ENCODE results near the gene SUMF2.
"Not testable (repeated sequence)": the region's sequence is repeated elsewhere in the genome, so short reads cannot be mapped to it uniquely, and the experiment has no call there.

Gene SUMF2

DNA sequence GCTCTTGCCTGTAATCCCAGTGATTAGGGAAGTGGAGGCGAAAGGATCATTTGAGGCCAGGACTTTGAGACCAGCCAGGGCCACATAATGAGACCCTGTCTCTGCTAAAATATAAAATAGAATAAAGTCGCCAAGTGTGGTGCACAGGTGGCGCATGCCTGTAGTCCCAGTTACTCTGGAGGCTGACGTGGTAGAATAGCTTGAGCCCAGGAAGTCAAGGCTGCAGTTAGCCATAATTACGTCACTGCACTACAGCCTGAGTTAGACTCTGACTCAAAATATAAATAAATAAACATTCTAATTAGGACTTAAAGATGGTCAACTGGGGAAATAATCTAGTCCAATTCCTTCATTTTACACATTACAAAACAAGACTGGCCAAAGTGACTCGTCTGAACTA is 41.4 kb downstream of the SUMF2 start:
- H3K27ac ChIP-seq: peak overlapping the region; percentile 77
- TF ChIP-seq, protein P1, sequence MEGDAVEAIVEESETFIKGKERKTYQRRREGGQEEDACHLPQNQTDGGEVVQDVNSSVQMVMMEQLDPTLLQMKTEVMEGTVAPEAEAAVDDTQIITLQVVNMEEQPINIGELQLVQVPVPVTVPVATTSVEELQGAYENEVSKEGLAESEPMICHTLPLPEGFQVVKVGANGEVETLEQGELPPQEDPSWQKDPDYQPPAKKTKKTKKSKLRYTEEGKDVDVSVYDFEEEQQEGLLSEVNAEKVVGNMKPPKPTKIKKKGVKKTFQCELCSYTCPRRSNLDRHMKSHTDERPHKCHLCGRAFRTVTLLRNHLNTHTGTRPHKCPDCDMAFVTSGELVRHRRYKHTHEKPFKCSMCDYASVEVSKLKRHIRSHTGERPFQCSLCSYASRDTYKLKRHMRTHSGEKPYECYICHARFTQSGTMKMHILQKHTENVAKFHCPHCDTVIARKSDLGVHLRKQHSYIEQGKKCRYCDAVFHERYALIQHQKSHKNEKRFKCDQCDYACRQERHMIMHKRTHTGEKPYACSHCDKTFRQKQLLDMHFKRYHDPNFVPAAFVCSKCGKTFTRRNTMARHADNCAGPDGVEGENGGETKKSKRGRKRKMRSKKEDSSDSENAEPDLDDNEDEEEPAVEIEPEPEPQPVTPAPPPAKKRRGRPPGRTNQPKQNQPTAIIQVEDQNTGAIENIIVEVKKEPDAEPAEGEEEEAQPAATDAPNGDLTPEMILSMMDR (IDR thresholded peaks at IDR 0.05): no peak
- TF ChIP-seq ZFX (IDR thresholded peaks at IDR 0.05; ENCODE audit: borderline replicate concordance): no peak

DNA sequence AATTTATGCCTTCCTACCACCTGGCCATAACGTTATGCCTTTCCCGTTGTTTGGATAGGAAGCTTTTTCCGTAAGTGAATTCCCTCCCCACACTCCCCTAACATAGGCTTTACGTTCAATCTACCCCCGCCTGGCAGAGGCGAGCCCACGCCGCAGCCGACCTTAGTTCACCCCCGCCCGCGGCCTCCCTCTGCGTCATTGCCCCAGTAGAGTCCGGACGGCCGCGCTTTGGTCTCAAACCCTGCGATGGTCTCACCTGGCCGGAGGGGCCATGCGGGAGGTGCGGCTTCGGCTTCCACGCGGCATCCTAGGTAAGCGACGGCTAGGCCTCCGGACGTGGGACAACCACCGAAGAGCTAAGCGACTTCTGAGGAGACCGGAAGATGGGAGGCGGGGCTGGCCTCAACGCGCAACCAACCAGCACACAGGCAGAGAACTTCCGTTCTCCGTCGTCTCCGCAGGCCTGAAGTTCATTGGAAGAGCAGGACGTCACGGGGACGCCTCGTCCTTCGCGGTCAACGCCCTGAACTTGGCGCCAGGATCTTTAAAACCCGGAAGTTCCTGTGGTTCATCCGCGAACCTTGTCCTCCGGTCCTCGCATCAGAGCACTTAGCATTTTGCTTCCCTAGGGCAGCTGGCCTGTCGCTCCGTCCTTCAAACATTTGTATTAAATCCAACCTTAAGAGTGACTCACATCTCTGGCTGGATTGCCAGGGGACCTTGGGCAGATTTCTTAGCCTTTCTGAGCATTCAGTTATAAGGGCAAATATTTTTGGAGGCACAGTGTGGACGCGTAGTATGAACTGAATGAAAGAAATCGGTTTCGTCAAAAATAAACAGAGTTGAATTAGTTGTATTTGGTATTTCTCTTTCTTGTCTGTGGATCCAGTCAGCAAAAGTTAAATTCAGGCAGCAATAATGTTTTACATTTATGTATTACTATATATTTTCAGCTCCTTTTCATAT is 42.3 kb downstream of the SUMF2 start, which contains the start of gene CHCHD2:
Gene CHCHD2, minus strand, starts transcription at position 369 of the 966 bp plus-strand sequence. Its CDS starts 63 bp downstream, at position 306.
- H3K27ac ChIP-seq: peak within 1 kb of the TSS; percentile 77
- TF ChIP-seq, protein P1 (IDR thresholded peaks at IDR 0.05): no peak
- TF ChIP-seq ZFX (IDR thresholded peaks at IDR 0.05; ENCODE audit: borderline replicate concordance): no peak

DNA sequence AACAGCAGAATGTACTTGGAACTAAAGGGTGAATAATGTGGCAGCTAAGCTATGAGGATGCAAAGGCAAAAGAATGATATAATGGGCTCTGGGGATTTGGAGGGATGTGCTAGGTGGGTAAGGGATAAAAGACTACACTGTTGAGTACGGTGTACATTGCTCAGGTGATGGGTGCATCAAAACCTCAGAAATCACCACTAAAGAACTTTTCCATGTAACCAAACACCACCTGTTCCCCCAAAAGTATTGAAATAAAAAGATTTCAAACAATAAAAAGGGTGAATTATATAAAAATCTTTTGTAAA is 43.8 kb downstream of the SUMF2 start:
- H3K27ac ChIP-seq: no peak overlapping the region
- TF ChIP-seq ZFX (IDR thresholded peaks at IDR 0.05; ENCODE audit: borderline replicate concordance): no peak
- TF ChIP-seq, protein P1 (IDR thresholded peaks at IDR 0.05): no peak

DNA sequence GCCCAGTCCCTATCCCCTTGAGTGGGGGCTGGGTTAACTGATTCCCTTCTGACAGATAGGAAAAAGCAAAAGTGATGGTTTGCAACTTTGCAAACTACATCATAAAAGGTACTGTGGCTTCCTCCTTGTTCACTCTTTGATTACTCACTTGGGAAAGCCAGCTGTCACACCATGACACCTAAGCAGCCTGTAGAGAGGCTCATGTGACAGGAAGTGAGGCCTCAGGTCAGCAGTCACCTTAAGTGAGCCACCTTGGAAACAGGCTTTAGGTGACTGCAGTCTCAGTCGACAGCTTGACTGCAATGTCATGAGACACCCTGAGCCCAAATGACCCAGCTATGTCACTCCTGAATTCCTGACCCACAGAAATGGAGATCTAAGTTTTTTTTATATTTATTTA is 46.5 kb downstream of the SUMF2 start:
- no peak overlapping the region for H3K27ac ChIP-seq
- TF ChIP-seq, protein P1 (IDR thresholded peaks at IDR 0.05): no peak
- no peak for TF ChIP-seq ZFX (IDR thresholded peaks at IDR 0.05; ENCODE audit: borderline replicate concordance)

DNA sequence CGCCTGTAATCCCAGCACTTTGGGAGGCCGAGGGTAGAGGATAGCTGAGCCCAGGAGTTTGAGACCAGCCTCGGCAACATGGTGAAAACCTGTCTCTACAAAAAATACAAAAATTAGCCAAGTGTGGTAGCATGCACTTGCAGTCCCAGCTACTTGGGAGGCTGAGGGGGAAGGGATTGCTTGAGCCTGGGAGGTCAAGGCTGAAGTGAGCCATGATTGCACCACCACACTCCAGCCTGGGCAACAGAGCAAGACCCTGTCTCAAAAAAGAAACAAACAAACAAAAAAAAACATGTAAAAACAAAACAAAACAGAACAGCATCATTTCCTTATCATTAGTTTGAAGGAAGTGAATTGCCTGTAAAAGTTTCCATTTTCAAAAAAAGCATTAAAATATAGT is 48.2 kb downstream of the SUMF2 start:
- H3K27ac ChIP-seq: not testable (repeated sequence)

DNA sequence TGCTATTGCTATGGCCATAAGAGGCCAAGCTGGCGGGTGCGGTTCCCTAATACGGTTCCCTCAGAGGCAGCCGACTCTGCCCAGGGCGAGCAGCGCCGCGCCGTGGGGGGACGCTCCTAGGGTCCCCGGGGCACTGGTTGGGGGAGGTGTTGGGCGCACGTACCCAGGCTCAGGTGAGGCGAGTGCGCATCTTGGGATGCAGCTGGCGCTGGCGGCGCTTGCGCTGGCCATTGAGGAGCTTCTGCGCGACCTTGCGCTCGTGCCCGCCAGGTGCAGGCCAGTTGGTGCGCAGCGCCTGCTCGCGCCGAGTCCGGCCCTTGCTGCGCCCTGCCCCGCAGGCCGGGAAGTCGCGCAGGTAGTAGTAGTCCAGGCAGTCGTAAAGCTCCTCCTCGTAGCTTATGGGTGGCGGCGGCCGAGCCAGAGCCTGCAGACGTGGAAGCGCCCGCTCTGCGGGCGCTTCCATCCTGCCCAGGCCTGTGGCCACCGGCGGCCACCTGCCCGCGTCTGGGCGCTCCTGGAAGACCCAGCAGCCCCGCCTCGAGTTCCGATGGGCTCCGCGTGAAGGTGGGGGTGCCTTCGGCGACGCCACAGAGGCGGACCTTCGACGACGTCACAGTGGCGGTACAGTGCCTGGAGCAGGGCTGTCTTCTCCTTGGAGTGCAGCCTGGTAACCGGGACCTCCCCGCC is 51.9 kb downstream of the SUMF2 start, which contains the start of gene NUPR2:
Gene NUPR2, minus strand, starts transcription at position 566 of the 687 bp plus-strand sequence. Its CDS starts 103 bp downstream, at position 463.
- H3K27ac ChIP-seq: no peak within 1 kb of the TSS
- TF ChIP-seq ZFX (IDR thresholded peaks at IDR 0.05; ENCODE audit: borderline replicate concordance): no peak
- TF ChIP-seq, protein P1 (IDR thresholded peaks at IDR 0.05): peak; percentile 35

DNA sequence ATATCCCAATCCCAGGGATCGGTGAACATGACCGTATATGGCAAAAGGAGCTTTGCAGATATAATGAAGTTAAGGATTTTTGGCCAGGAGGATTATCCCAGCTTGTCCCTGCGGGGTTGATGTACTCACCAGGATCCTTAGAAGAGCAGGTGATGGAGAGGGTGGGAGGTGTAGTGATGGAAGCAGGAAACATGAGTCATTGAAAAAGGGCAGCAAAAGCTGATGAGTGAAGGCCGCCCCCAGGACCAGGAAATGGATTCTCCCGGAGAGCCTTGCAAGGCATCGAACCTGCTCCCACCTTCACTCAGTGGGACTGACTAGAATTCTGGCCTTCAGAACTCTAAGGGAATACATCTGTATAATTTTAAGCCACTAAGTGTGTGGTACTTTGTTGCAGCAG is 57.4 kb downstream of the SUMF2 start:
- no peak overlapping the region for H3K27ac ChIP-seq
- TF ChIP-seq, protein P1 (IDR thresholded peaks at IDR 0.05): no peak
- no peak for TF ChIP-seq ZFX (IDR thresholded peaks at IDR 0.05; ENCODE audit: borderline replicate concordance)
